ENCODE data around the gene FAXC. TPM values are rescaled to one million over a fixed set of nuclear protein-coding genes. Genes with fewer than 3 reads are reported as not detected.

FAXC gene
- total RNA-seq, 1 experiment from 2014 or later = 12.9 TPM

DNA sequence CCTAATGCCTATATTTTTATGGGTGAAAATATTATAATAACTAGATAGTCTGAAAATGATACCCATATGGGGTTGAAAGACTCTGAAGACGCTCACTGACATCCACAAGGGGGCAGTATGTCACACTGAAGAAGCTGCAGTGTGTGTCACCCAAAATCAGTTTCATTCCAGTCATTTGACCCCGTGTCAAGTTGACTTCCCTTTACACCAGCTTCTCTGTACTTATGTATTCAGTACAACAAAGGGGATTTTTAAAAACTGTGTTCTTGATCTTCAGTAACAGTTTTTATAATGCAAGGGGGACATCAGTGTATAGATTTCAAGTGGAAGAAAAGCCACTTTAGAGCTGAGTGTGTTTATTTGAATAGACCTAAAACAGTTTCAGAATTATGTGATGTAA, 19.3 kb downstream of the FAXC start:
- Mint-ChIP-seq H3K36me3 (no peaks in the 10 kb centered on the region), H3K9me3 (no peaks in the 10 kb centered on the region), H3K27me3 (ENCODE audit: low read depth) (no peaks in the 10 kb centered on the region), H3K4me3 (no peak overlapping the region), H3K27ac (no peak overlapping the region), H3K4me1 (peaks cover 6% of the 10 kb centered on the region)
- DNase-seq (ENCODE audit: low spot score) = peak; percentile 52
- no peak for TF ChIP-seq FOXK1 (CRISPR knock-in tag; IDR thresholded peaks at IDR 0.05)
- TF ChIP-seq, protein P1, sequence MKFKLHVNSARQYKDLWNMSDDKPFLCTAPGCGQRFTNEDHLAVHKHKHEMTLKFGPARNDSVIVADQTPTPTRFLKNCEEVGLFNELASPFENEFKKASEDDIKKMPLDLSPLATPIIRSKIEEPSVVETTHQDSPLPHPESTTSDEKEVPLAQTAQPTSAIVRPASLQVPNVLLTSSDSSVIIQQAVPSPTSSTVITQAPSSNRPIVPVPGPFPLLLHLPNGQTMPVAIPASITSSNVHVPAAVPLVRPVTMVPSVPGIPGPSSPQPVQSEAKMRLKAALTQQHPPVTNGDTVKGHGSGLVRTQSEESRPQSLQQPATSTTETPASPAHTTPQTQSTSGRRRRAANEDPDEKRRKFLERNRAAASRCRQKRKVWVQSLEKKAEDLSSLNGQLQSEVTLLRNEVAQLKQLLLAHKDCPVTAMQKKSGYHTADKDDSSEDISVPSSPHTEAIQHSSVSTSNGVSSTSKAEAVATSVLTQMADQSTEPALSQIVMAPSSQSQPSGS (CRISPR knock-in tag; IDR thresholded peaks at IDR 0.05; ENCODE audit: borderline replicate concordance, low read depth) = no peak
- TF ChIP-seq GRHL2 (CRISPR knock-in tag; IDR thresholded peaks at IDR 0.05; ENCODE audit: insufficient replicate concordance, severe bottlenecking) = no peak
- TF ChIP-seq CTCF (IDR thresholded peaks at IDR 0.05) = peak; percentile 49; the same call in 1 of the 2 replicates
- peak; percentile 78 for ATAC-seq
- POLR2A ChIA-PET = interaction anchor here (1.0 to 1.2 kb wide), 2 partner anchors 18 to 64 kb away, joined by 5 to 7 read pairs; partner anchors contain the start of gene COQ3
- CTCF ChIA-PET = interaction anchor here (0.5 to 2.5 kb wide), 33 partner anchors 8 to 157 kb away, joined by 3 to 25 read pairs (median 5); partner anchors contain the start of genes COQ3, FAXC and PNISR

DNA sequence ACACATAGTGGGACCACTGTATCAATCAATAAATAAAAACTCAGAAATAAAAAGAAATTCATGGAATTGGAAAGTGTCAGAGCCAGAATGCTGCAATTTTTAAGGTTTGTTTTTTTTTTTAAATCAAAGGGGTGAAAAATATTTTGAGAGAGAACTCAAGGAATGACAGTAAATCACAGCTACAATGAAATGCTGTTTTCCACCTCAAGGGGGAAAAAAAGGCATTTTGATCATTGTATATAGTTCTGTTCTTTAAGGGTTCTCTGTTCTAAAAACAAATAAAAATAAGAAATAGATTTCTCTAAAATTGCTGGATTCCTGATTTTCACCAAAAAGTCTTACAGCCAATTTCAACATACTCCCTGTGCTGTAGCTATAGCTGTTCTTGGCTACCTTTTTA, 24.5 kb downstream of the FAXC start:
- CTCF ChIA-PET = interaction anchor here (0.8 to 2.8 kb wide), 9 partner anchors 9 to 243 kb away, joined by 3 to 17 read pairs (median 4); partner anchors contain the start of gene CCNC
- ATAC-seq (no peak), DNase-seq (ENCODE audit: low spot score) (no peak)
- TF ChIP-seq, protein P2, sequence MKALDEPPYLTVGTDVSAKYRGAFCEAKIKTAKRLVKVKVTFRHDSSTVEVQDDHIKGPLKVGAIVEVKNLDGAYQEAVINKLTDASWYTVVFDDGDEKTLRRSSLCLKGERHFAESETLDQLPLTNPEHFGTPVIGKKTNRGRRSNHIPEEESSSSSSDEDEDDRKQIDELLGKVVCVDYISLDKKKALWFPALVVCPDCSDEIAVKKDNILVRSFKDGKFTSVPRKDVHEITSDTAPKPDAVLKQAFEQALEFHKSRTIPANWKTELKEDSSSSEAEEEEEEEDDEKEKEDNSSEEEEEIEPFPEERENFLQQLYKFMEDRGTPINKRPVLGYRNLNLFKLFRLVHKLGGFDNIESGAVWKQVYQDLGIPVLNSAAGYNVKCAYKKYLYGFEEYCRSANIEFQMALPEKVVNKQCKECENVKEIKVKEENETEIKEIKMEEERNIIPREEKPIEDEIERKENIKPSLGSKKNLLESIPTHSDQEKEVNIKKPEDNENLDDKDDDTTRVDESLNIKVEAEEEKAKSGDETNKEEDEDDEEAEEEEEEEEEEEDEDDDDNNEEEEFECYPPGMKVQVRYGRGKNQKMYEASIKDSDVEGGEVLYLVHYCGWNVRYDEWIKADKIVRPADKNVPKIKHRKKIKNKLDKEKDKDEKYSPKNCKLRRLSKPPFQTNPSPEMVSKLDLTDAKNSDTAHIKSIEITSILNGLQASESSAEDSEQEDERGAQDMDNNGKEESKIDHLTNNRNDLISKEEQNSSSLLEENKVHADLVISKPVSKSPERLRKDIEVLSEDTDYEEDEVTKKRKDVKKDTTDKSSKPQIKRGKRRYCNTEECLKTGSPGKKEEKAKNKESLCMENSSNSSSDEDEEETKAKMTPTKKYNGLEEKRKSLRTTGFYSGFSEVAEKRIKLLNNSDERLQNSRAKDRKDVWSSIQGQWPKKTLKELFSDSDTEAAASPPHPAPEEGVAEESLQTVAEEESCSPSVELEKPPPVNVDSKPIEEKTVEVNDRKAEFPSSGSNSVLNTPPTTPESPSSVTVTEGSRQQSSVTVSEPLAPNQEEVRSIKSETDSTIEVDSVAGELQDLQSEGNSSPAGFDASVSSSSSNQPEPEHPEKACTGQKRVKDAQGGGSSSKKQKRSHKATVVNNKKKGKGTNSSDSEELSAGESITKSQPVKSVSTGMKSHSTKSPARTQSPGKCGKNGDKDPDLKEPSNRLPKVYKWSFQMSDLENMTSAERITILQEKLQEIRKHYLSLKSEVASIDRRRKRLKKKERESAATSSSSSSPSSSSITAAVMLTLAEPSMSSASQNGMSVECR (CRISPR knock-in tag; IDR thresholded peaks at IDR 0.05; ENCODE audit: borderline replicate concordance) = no peak
- no peak for TF ChIP-seq USF2 (CRISPR knock-in tag; IDR thresholded peaks at IDR 0.05)
- Mint-ChIP-seq H3K27me3 (ENCODE audit: low read depth) (no peaks in the 10 kb centered on the region), H3K9me3 (no peaks in the 10 kb centered on the region), H3K27ac (no peak overlapping the region), H3K36me3 (peaks cover 8% of the 10 kb centered on the region; the same call in 1 of the 2 replicates), H3K4me1 (no peaks in the 10 kb centered on the region; the same call in 1 of the 2 replicates), H3K4me3 (no peak overlapping the region)
- POLR2A ChIA-PET = interaction anchor here (0.7 kb wide), 1 partner anchor 243 kb away, joined by 4 read pairs; no protein-coding TSS in a partner anchor

DNA sequence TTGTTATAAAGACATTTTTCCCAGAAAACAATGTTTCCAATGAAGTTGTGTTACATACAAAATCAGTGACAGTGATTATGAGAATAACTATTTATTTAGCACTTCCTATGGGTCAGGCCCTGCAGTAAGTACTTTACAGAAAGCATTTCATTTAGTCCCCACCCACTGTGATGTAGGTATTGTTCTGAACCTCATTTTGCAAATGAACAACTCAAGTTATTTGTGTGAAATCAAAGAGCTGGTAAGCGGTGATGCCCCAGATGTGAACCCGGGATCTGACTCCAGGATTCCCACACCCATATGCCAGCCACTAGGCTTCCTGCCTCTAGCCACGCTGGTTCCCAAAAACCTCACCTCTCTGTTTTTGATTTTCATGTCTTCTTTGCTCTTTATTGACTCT, 30.9 kb downstream of the FAXC start:
- Mint-ChIP-seq H3K36me3 (peaks cover 5% of the 10 kb centered on the region; the same call in 1 of the 2 replicates), H3K9me3 (no peaks in the 10 kb centered on the region), H3K27ac (no peak overlapping the region), H3K27me3 (ENCODE audit: low read depth) (no peaks in the 10 kb centered on the region), H3K4me1 (peaks cover 8% of the 10 kb centered on the region), H3K4me3 (no peak overlapping the region)
- DNase-seq (ENCODE audit: low spot score) = no peak
- POLR2A ChIA-PET = interaction anchor here (0.7 kb wide), 1 partner anchor 1385 kb away, joined by 3 read pairs; no protein-coding TSS in a partner anchor
- CTCF ChIA-PET = interaction anchor here (0.6 to 1.3 kb wide), 4 partner anchors 12 to 51 kb away, joined by 3 to 6 read pairs (median 5); no protein-coding TSS in a partner anchor
- ATAC-seq = peak; percentile 26; the same call in 1 of the 2 replicates
- TF ChIP-seq ZBTB43 (CRISPR knock-in tag; IDR thresholded peaks at IDR 0.05) = no peak
- TF ChIP-seq, protein P3, sequence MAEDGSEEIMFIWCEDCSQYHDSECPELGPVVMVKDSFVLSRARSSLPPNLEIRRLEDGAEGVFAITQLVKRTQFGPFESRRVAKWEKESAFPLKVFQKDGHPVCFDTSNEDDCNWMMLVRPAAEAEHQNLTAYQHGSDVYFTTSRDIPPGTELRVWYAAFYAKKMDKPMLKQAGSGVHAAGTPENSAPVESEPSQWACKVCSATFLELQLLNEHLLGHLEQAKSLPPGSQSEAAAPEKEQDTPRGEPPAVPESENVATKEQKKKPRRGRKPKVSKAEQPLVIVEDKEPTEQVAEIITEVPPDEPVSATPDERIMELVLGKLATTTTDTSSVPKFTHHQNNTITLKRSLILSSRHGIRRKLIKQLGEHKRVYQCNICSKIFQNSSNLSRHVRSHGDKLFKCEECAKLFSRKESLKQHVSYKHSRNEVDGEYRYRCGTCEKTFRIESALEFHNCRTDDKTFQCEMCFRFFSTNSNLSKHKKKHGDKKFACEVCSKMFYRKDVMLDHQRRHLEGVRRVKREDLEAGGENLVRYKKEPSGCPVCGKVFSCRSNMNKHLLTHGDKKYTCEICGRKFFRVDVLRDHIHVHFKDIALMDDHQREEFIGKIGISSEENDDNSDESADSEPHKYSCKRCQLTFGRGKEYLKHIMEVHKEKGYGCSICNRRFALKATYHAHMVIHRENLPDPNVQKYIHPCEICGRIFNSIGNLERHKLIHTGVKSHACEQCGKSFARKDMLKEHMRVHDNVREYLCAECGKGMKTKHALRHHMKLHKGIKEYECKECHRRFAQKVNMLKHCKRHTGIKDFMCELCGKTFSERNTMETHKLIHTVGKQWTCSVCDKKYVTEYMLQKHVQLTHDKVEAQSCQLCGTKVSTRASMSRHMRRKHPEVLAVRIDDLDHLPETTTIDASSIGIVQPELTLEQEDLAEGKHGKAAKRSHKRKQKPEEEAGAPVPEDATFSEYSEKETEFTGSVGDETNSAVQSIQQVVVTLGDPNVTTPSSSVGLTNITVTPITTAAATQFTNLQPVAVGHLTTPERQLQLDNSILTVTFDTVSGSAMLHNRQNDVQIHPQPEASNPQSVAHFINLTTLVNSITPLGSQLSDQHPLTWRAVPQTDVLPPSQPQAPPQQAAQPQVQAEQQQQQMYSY (CRISPR knock-in tag; IDR thresholded peaks at IDR 0.05) = 0 out of 2 replicates have a peak, but pooled peaks have one; percentile 34
